Activated CD4-positive, alpha-beta T cell treated with anti-CD3 and anti-CD28 coated beads, Interleukin-2, amount 50 U/mL, for 48 hours (primary cell): ENCODE measurements around the gene ZNF384.
"Not testable (repeated sequence)": the region's sequence is repeated elsewhere in the genome, so short reads cannot be mapped to it uniquely, and the experiment has no call there.

Source experiments
- DNase-seq, 2 experiments: peaks; one replicate each; pipeline ENCODE4 v3.0.0-alpha.2; 2020

The ZNF384 gene

DNA sequence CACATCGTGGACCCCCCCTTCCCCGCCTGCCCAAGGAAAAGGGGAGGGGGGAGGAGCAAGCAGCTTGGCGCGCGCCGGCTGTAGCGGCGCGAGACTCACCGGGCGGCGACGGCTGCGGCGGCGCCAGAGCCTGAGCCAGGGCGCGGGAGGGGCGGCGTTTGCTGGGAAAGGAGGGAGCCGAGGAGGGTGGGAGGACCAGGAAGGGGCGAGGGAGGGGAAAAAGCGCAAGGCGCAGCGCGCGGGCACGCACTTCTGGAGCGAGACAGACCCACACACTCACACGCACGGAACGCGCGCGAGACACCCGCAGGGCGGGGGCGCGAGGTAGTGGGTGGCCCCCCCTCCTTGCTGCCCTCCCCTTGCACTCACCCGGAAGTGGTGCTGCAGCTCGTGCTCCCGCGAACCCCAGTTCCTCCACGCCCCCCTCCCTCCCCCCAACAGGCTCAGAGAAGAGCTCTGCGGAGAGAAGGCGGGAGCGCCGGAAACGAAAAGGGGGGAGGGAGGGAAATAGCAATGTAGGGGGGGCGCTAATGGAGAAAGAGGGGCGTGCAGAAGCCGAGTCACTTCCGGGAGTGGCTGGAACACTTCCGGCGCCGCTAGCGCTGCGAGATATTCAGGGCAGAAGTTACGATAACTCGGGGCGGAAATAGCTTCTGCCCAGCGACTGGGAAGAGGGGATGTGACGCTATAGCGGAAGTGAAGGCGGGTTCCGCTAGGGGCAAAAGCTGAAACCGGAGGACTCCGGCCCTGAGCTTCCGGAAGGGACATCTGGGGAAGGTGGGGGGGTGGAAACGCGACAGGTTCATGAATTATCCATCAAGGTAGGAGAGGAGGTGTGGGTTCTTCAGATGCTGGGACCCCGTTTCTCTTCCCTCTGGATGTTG lies at the start of gene ZNF384:
TSS of gene ZNF384 (minus strand) at position 377 of the 884 bp plus-strand sequence. CDS start 9,855 bp downstream, outside the sequence.
- DNase-seq, result peak; percentile 92 to 94

DNA sequence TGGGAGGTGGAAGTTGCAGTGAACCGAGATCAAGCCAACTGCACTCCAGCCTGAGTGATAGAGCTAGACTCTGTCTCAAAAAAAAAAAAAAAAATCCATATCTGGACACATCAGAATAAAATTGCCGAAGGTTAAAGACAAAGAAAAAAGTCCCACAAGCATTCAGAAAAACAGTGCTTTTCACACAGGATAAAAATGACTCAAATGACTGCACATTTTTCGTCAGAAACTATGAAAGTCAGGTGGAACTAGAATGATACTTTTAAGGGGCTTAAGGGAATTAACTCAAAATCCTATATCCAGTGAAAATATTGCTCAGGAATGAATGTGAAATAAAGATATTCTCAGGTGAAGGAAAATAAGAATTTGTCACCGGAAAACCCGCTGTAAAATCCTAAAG lies 47.6 kb upstream of the ZNF384 start:
- no peak for DNase-seq

DNA sequence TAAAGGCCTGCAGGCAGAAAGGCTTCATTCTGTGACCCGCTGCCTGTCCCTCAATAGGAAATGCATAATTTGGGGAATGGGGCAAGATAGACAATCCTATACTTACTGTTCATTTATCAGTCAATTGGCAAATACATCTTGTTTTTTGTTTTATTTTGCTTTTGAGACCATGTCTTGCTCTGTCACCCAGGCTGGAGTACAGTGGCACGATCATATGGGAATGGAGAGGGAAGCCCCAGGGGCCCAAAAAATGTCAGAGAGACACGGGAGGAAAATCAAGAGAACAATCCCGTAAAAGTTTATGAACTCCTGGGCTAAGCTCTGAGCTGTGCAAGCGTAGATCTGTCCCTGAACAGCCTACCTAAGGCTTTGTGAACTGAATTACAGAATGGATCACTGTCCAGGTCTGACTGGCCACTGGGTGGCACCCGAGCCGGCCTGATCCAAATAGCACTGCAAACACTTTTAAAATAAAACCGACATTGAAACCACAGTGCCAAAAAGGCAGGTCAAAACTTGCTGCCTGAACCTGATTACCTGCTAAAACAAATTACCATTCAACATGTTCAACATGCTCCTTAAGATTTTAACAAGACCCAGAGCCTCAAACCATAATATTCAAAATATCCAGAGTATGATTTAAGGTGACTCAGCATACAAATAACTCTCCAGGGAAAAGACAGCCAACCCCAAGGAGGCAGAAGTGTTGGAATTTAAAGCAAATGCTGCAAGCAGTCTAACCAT lies 46.4 kb upstream of the ZNF384 start:
- DNase-seq, result peak; percentile 52 to 53

DNA sequence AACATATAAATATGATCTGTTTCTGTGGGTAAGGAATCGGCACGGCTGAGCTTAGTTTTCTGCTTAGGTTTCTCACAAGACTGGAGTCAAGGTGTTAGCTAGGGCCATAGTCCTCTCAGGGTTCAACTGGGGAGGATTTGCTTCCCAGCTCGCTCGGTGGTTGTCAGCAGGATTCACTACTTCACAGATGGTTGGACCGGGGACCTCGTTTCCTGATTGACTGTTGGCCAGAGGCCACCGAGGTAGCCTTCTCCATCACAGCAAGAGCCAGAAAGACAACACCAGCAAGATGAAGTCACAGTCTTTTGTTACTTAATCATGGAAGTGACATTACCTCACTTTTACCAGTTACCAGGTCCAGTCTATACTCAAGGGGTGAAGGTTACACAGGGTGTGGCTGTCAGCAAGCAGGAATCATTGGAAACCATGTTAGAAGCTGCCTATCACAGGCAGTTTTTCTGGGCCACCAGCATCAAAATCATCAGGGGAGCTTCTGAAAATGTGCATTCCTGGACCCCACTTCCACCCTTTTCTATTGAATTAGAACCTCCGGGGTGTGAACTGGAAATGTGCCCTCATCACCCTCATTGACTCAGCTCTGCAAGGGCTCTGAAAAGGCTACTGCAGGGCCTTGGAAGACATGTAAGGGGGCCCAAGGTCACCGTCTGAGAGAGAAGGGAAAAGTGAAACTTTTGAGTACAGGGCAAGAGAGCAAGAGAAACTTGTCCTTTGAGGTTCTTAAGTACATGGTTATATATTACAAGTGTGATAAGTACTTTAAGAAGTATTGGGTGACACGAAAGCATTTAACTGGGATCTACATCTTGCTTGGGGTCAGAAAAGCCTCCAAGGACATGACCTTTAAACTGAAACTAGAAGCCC lies 45.6 kb upstream of the ZNF384 start:
- no peak for DNase-seq

DNA sequence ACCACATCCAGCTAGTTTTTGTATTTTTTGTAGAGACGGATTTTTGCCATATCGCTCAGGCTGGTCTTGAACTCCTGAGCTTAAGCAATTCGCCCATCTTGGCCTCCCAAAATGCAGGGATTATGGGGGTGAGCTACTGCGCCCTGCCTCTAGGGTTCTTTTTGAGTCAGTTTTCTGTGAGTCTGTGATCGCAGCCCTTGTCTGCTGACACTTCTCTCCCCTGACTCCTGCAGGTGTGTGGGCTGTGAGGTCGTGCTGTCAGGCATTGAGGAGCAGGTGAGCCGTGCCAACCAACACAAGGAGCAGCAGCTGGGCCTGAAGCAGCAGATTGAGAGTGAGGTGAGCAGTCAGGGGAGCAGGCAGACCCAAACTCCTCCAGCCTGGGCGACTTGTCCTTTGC lies 41.0 kb upstream of the ZNF384 start:
- no peak for DNase-seq

DNA sequence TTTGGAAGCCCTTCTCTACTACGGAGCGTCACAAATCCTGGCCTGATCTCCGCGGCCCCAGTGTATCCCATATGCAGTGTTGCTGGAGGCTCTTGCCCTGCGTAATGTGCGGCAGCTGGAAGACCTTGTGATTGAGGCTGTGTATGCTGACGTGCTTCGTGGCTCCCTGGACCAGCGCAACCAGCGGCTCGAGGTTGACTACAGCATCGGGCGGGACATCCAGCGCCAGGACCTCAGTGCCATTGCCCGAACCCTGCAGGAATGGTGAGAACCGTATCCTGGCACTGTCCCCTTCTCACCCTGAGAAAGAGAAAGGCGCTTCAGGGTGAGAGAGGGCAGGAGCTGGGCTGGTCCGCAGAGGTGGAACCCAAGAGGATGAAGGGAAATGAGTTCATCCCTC lies 40.0 kb upstream of the ZNF384 start:
- no peak for DNase-seq

DNA sequence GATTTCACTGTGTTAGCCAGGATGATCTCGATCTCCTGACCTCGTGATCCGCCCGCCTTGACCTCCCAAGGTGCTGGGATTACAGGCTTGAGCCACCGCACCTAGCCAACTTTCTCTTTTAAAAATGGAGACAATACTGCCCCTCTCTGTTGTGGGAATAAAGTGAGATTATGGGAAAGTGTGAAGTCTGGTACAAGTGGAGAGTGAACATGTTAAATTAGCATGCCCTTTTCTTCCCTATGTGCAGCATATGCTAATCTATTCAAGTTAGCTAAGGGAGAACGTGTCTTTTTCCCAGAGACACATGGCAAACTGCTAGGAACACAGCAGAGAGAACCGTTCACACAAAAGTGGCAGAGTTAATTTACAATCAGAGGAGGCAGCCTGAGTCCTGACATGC lies 36.2 kb upstream of the ZNF384 start:
- no peak for DNase-seq

DNA sequence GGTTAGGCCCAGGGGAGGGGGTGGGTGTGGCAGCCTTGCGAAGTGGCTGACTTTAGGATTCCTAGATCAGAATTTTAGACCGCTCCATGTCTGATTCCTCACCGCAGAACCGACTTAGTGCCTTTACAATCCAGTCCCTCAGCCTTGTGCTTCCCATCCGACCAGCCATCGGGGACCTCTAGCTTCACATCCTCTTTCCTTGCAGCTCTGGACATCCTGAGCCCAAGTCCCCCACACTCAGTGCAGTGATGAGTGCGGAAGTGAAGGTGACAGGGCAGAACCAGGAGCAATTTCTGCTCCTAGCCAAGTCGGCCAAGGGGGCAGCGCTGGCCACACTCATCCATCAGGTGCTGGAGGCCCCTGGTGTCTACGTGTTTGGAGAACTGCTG lies 35.2 kb upstream of the ZNF384 start:
- DNase-seq, result peak; percentile 36 to 41

DNA sequence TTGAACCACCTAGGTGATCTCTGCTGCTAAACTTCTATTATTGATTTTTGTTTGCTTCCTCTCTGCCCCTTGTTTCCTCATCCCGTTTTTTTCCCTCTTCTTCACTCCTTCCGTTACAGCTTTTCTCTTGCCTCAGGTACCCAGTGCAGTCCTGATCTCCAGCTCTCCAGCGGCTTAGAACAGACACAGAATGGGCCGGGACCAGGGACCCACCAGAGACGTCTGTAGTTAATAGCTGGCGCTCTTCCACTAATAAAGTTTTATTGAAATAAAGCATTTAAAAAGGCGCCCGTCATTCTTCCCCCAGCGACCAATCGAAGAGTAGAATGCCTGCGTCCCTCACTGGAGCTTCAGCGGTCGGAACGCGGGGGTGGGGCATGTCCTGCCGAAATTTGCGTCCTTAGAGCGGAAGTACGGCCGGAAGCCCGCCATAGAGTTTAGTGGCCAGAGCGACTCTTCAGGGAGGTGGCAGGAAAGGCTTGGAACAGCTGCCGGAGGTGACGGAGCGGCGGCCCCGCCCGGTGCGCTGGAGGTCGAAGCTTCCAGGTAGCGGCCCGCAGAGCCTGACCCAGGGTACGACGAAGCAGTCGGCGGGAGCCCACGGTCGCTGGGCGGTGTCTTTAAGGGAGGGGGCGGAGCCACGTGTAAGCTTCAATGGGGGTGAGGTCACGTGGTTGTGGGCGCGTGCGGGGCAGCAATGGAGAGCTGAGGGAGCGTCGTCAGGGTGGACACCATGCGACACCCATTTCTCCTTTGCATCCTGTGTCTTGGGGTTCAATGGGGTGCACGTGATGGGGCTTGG lies 34.6 kb upstream of the ZNF384 start, which contains the start of gene COPS7A:
TSS of gene COPS7A (plus strand) at position 440 of the 802 bp plus-strand sequence. CDS start 611 bp downstream, outside the sequence.
- peak; percentile 98 to 99 for DNase-seq

DNA sequence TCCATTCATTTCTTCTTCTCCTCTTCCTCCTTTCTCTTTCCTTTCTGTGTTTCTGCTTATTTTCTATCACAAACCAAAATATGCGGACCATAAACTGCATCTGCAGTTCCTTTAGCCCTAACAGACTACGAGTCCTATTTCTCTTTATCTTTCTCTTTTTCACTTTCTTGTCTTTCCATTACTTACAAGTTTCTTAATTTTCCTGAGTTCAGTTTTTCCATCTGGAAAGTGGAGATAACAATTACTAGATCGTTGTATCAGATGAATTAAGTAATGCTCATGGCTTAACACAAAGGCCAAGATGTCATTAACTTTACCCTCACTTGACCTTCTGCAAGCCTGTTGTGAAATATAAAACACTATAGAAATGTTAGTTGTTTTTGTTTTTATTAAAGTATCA lies 33.7 kb upstream of the ZNF384 start:
- DNase-seq, result no peak

DNA sequence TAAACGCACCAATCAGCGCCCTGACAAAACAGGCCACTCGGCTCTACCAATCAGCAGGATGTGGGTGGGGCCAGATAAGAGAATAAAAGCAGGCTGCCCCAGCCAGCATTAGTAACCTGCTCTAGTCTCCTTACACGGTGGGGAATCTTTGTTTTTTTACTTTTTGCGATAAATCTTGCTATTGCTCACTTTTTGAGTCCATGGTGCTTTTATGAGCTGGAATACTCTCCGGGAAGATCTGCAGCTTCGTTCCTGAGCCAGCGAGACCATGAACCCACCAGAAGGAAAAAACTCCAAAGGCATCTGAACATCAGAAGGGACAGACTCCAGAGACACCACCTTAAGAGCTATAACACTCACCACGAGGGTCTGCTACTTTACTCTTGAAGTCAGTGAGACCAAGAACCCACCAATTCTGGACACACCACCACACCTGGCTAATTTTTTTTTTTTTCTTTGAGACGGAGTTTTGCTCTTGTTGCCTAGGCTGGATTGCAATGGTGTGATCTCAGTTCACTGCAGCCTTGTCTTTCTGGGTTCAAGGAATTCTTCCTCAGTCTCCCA lies 27.8 kb upstream of the ZNF384 start:
- no peak for DNase-seq

DNA sequence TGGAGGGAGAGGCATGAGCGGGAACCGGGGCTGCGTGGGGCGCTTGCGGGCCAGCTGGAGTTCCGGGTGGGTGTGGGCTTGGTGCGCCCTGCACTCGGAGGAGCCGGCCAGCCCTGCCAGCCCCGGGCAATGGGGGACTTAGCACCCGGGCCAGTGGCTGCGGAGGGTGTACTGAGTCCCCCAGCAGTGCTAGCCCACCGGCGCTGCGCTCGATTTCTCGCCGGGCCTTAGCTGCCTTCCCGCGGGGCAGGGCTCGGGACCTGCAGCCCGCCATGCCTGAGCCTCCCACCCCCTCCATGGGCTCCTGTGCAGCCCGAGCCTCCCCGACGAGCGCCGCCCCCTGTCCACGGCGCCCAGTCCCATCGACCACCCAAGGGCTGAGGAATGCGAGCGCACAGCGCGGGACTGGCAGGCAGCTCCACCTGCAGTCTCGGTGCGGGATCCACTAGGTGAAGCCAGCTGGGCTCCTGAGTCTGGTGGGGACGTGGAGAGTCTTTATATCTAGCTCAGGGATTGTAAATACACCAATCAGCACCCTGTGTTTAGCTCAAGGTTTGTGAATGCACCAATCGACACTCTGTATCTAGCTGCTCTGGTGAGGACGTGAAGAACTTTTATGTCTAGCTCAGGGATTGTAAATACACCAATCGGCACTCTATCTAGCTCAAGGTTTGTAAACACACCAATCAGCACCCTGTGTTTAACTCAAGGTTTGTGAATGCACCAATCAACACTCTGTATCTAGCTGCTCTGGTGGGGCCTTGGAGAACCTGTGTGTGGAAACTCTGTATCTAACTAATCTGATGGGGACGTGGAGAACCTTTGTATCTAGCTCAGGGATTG lies 27.1 kb upstream of the ZNF384 start:
- DNase-seq, result not testable (repeated sequence)

DNA sequence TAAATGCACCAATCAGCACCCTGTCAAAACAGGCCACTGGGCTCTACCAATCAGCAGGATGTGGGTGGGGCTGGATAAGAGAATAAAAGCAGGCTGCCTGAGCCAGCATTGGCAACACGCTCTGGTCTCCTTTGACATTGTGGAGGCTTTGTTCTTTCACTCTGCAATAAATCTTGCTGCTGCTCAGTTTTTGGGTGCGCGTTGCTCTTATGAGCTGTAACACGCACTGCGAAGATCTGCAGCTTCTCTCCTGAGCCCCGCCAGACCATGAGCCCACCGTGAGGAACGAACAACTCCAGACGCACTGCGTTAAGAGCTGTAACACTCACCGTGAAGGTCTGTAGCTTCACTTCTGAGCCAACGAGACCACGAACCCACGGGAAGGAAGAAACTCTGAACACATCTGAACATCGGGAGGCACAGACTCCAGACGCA lies 19.8 kb upstream of the ZNF384 start:
- DNase-seq, result peak; percentile 11 to 28

DNA sequence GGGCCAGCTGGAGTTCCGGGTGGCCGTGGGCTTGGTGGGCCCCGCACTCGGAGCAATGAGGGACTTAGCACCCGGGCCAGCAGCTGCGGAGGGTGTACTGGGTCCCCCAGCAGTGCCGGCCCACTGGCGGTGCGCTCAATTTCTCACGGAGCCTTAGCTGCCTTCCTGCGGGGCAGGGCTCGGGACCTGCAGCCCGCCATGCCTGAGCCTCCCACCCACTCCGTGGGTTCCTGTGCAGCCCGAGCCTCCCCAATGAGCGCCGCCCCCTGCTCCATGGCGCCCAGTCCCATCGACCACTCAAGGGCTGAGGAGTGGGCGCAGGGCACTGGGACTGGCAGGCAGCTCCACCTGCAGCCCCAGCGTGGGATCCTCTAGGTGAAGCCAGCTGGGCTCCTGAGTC lies 19.2 kb upstream of the ZNF384 start:
- DNase-seq, result not testable (repeated sequence)

DNA sequence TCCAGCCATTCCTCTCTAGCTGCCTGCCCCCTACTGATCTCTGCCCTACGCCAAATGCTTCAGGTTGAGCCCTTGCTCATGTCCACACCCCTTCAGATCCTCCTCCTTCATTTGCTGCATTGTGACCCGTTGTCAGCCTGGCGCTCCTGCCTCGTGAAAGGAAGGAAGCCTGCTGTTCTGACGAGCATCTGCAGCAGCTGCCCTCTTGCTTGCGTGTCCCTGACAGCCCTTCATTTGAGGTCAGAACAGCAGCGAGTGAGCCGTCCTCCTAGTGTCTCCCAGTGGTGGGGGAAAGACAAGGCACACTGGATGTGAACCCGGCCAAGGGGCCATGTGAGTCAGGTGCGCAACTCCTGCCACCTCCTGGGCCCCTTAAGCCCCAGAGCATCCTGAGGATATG lies 14.5 kb upstream of the ZNF384 start:
- DNase-seq, result no peak

DNA sequence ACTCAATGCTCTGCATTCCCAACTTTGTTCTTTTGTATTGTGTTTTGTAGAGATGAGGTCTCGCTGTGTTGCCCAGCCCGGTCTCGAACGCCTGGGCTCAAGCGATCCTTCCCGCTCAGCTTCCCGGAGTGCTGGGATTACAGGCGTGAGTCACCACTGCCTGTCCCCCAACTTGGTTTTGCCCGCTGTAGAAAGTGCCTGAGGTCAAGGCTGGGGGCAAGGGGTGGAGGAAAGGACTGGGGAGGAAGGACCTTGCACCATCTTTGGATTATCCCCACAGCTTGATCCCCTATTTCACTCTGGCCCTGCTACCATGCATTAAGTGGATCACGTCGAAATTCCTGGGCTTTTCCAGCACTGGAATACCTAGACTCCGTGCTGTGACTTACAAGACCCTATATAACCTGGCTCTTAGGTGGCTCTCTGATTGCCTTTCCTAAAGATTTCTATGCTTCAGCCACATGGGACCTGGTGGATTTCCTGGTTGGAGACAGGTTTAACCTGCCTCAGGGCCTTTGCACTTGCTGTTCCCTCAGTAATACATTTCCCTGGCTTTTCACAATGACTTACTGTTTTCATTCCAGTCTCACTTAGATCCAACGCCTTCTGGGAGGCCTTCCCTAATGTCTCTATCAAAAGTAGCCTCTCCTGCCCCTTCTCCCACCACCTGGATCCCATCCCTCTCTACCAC lies 12.0 kb upstream of the ZNF384 start:
- no peak for DNase-seq

DNA sequence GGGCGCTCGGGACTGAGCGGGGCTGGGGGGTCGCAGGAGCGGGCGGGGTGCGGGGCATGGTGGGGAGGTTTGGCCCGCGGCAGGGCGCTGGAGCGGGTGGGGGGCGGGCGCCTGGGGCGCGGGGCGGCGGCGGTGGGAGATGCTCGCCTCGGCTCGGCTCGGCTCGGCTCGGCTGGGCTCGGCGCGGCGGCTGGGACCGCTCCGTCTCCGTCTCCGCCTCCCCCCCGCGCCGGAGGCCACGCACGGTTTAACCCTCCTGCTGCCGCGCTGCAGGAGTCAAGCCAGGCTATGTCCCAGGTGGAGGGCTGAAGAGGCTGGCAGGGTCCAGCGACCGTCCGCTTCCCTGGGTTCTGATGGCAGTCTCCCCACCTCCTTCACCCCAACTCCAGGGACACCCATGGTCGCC lies 11.5 kb upstream of the ZNF384 start, which contains the start of gene PIANP:
TSS of gene PIANP (minus strand) at position 170 of the 406 bp plus-strand sequence. CDS start 2,754 bp downstream, outside the sequence.
- DNase-seq, result peak; percentile 50 to 51

DNA sequence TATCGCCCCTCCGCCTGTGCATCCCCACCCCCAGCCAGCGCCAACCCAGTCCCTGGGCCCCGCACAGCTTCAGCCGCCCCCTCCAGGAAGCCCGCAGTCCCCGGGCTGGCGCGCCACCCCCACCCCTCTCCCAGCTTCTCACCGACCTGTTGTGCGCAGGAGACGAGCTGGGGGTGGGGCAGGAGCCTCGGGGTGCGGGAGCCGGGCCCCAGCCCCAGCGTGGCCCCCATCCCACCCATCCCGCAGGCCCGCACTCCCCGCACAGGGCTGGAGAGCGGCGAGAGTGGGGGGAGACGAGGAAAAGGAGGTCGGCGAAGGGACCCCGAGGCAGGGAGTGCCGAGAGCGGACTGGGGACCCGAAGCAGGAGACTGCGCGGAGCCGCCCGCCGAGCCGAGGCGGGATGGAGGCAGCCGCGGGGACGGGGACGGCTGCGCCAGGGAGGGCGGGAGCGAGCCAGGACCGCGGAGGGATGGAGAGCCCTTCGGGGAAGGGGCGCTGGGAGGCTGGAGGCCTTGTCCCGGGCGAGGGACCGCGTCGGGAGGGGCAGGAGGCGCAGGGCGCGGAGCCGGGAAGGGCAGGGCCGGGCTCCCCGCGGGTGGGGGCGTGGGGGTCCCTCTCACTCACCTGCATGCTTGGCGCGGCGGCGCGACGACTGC lies 10.9 kb upstream of the ZNF384 start:
- DNase-seq, result peak; percentile 17 to 28
